Stimulated activated CD4-positive, alpha-beta T cell treated with anti-CD3 and anti-CD28 coated beads, TNF-alpha, amount 100 ng/mL, for 24 hours (primary cell): ENCODE measurements around the gene HSPA12B.
A peak's percentile ranks its signal among the peaks of the same experiment; 100 is the strongest.

Experiments
- DNase-seq, 3 experiments: peaks; one replicate each; pipeline ENCODE4 v3.0.0-alpha.2; 2020; ENCODE audit warnings: low read depth in 3 of 3

The HSPA12B gene

GRCh38 chr20:3702611-3703391 is 29.7 kb upstream of the HSPA12B start:
- DNase-seq, result no peak

- DNase-seq, result no peak
Observed at GRCh38 chr20:3704087-3704486, 28.4 kb upstream of the HSPA12B start.

GRCh38 chr20:3705491-3705969 is 27.0 kb upstream of the HSPA12B start:
- DNase-seq, result no peak

GRCh38 chr20:3705970-3706739 is 26.3 kb upstream of the HSPA12B start:
- no peak for DNase-seq

GRCh38 chr20:3706774-3707507 is 25.5 kb upstream of the HSPA12B start:
- no peak for DNase-seq

- no peak for DNase-seq
Observed at GRCh38 chr20:3707508-3707899, 25.0 kb upstream of the HSPA12B start.

- DNase-seq, result no peak
Observed at GRCh38 chr20:3710011-3710466, 22.4 kb upstream of the HSPA12B start.

- DNase-seq, result peak; percentile 45 to 72 (median 60)
Observed at GRCh38 chr20:3710703-3711483, 21.6 kb upstream of the HSPA12B start.

GRCh38 chr20:3711484-3711941 is 21.0 kb upstream of the HSPA12B start:
- no peak for DNase-seq

- DNase-seq, result no peak
Observed at GRCh38 chr20:3712279-3712873, 20.1 kb upstream of the HSPA12B start, which contains the start of gene SIGLEC1. Gene SIGLEC1 (minus strand): TSS chr20:3712600. CDS start chr20:3707128, 5,472 bp downstream.

- no peak for DNase-seq
Observed at GRCh38 chr20:3714092-3714491, 18.4 kb upstream of the HSPA12B start.

- DNase-seq, result peak in 1 of 3 experiments; percentile 29
Observed at GRCh38 chr20:3716195-3716834, 16.2 kb upstream of the HSPA12B start.

GRCh38 chr20:3719046-3719445 is 13.4 kb upstream of the HSPA12B start:
- no peak for DNase-seq

GRCh38 chr20:3720068-3720467 is 12.4 kb upstream of the HSPA12B start:
- no peak for DNase-seq

- no peak for DNase-seq
Observed at GRCh38 chr20:3720626-3721025, 11.9 kb upstream of the HSPA12B start.

- DNase-seq, result no peak
Observed at GRCh38 chr20:3721912-3722311, 10.6 kb upstream of the HSPA12B start.

GRCh38 chr20:3723284-3723683 is 9.2 kb upstream of the HSPA12B start:
- no peak for DNase-seq

- DNase-seq, result no peak
Observed at GRCh38 chr20:3724356-3724755, 8.1 kb upstream of the HSPA12B start.

- no peak for DNase-seq
Observed at GRCh38 chr20:3727401-3728021, 5.0 kb upstream of the HSPA12B start.

- DNase-seq, result no peak
Observed at GRCh38 chr20:3728354-3728753, 4.1 kb upstream of the HSPA12B start.
